ENCODE results near the gene GCAT. TPM values are rescaled to one million over a fixed set of nuclear protein-coding genes. Genes with fewer than 3 reads are reported as not detected.

Gene GCAT
- total RNA-seq, 1 experiment from 2014 or later: 32.3 TPM

DNA sequence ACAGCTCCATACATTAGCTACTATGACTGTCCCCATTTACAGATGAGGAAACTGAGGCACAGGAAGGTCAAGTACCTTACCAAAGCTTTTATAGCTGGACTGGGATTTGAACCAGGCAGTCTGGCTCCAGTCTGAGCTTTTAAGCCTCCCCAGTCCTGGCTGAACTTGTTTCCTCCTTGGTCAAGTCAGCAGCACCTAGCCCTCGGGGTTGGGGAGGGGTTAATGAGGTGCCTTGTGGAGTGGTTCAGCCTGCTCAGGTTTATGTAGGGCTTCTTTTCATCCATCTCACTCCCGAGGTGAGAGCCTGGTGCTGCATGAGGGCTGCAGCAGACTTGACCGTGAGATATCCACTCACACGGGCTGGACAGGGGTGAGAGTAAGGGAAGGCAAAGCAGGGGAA lies 36.7 kb upstream of the GCAT start:
- Histone ChIP-seq H3K4me1 (replicated peaks; ENCODE audit: insufficient read depth) (peaks cover 11% of the 10 kb centered on the region), H3K36me3 (ENCODE audit: low read depth) (peaks cover 30% of the 10 kb centered on the region), H4K20me1 (ENCODE audit: insufficient read depth) (no peaks in the 10 kb centered on the region), H2AFZ (no peak overlapping the region), H3K9me2 (ENCODE audit: insufficient read depth) (no peaks in the 10 kb centered on the region), H3K27me3 (ENCODE audit: insufficient read depth, low read depth) (no peaks in the 10 kb centered on the region), H3K4me2 (no peak overlapping the region), H3F3A (ENCODE audit: insufficient read depth, low read depth) (peaks cover 52% of the 10 kb centered on the region), H3K4me3 (no peak overlapping the region), H3K9me3 (ENCODE audit: insufficient read depth, low read depth) (no peaks in the 10 kb centered on the region), H3K27ac (no peak overlapping the region), H3K79me2 (ENCODE audit: low read depth) (no peaks in the 10 kb centered on the region)
- intact Hi-C loops (cut with micrococcal nuclease; ENCODE audit: unreplicated experiment): no loop called here
- no TSS peak for BruUV-seq (replicated peaks)
- CTCF ChIA-PET: no interaction called here
- POLR2A ChIA-PET (ENCODE audit: unreplicated experiment): interaction anchor here (0.6 kb wide), 1 partner anchor 79 kb away, joined by 4 read pairs; no protein-coding TSS in a partner anchor
- TF ChIP-seq, protein P1, sequence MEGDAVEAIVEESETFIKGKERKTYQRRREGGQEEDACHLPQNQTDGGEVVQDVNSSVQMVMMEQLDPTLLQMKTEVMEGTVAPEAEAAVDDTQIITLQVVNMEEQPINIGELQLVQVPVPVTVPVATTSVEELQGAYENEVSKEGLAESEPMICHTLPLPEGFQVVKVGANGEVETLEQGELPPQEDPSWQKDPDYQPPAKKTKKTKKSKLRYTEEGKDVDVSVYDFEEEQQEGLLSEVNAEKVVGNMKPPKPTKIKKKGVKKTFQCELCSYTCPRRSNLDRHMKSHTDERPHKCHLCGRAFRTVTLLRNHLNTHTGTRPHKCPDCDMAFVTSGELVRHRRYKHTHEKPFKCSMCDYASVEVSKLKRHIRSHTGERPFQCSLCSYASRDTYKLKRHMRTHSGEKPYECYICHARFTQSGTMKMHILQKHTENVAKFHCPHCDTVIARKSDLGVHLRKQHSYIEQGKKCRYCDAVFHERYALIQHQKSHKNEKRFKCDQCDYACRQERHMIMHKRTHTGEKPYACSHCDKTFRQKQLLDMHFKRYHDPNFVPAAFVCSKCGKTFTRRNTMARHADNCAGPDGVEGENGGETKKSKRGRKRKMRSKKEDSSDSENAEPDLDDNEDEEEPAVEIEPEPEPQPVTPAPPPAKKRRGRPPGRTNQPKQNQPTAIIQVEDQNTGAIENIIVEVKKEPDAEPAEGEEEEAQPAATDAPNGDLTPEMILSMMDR (conservative IDR thresholded peaks at IDR 0.05): no peak
- no peak for TF ChIP-seq EZH2 (IDR thresholded peaks at IDR 0.05; ENCODE audit: low read depth)
- DNase-seq: peak in 1 of 2 experiments; percentile 29

DNA sequence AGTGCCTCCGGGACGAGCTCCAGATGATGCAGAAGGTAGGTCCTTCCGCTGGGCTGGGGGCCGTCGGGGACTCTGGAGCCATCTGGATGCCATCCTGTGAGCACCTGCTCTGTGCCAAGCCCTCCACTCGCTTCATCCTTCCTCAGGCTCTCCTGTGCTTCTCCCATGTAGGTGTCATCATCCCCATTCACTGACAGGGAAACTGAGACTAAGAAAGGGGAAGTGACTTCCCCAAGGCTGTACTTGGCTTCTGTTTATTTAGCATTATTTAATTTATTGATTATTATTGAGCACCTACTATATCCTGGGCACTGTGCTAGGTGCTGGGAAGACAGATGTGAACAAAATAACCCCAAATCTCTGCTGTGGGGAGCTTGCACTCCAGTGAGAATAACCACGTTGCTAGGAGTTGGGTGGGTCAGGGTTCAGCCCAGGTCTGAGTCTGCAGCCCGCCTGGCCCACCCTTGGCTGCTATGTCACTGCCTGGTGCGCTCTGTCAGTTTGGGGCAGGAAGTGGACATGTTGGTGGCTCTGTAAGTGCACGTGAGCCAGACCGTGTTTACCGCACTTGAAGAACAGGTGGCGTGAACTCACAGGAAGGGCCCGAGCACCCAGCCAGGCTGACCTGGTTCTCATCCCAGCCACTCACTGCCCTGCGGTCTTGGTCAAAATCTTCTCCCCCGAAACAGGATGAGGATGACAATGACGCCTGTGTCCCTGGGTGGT lies 35.9 kb upstream of the GCAT start:
- no peak overlapping the region for H3K4me3 ChIP-seq
- no peak for DNase-seq
- peaks cover 30% of the 10 kb centered on the region for H3K36me3 ChIP-seq (ENCODE audit: low read depth)
- peaks cover 54% of the 10 kb centered on the region for H3F3A ChIP-seq (ENCODE audit: insufficient read depth, low read depth)
- H3K27ac ChIP-seq: no peak overlapping the region
- H4K20me1 ChIP-seq (ENCODE audit: insufficient read depth): no peaks in the 10 kb centered on the region
- peaks cover 19% of the 10 kb centered on the region for H3K4me1 ChIP-seq (replicated peaks; ENCODE audit: insufficient read depth)
- no peak overlapping the region for H3K4me2 ChIP-seq
- no peaks in the 10 kb centered on the region for H3K9me2 ChIP-seq (ENCODE audit: insufficient read depth)
- BruUV-seq (replicated peaks): no TSS peak
- H3K9me3 ChIP-seq (ENCODE audit: insufficient read depth, low read depth): no peaks in the 10 kb centered on the region
- ChIA-PET POLR2A (ENCODE audit: unreplicated experiment) (no interaction called here), CTCF (no interaction called here)
- TF ChIP-seq, protein P1 (conservative IDR thresholded peaks at IDR 0.05): no peak
- TF ChIP-seq EZH2 (IDR thresholded peaks at IDR 0.05; ENCODE audit: low read depth): no peak
- no peak overlapping the region for H2AFZ ChIP-seq
- no peaks in the 10 kb centered on the region for H3K27me3 ChIP-seq (ENCODE audit: insufficient read depth, low read depth)
- no peaks in the 10 kb centered on the region for H3K79me2 ChIP-seq (ENCODE audit: low read depth)
- intact Hi-C loops (cut with micrococcal nuclease; ENCODE audit: unreplicated experiment): no loop called here

DNA sequence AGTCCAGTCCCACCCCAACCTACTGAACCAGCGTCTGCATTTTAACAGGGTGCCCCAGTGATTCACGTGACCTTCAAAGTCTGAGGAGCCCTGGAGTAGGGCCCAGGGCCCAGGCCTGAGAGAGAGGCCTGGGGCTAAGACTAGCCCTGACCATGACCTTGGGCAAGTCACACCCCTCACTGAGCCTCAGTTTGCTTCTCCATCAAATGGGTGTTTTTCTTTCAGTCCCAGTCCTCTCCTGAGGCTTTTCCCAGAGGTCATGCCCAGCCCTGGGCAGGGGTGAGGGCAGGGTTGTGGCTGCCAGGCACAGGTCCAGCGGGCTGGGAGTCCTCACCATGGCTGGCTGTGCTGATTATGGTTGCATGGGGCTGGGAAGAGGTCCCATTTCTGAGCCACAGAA lies 33.0 kb upstream of the GCAT start:
- Histone ChIP-seq H3K9me2 (ENCODE audit: insufficient read depth) (no peaks in the 10 kb centered on the region), H2AFZ (no peak overlapping the region), H3K36me3 (ENCODE audit: low read depth) (peaks cover 13% of the 10 kb centered on the region), H3K4me2 (no peak overlapping the region), H3K27me3 (ENCODE audit: insufficient read depth, low read depth) (no peaks in the 10 kb centered on the region), H3K79me2 (ENCODE audit: low read depth) (no peaks in the 10 kb centered on the region), H3F3A (ENCODE audit: insufficient read depth, low read depth) (peaks cover 67% of the 10 kb centered on the region), H3K27ac (peak overlapping the region; percentile 91; the same call in 1 of the 2 replicates), H3K4me3 (no peak overlapping the region), H4K20me1 (ENCODE audit: insufficient read depth) (no peaks in the 10 kb centered on the region), H3K9me3 (ENCODE audit: insufficient read depth, low read depth) (no peaks in the 10 kb centered on the region), H3K4me1 (replicated peaks; ENCODE audit: insufficient read depth) (peaks cover 26% of the 10 kb centered on the region)
- intact Hi-C loops (cut with micrococcal nuclease; ENCODE audit: unreplicated experiment): no loop called here
- ChIA-PET POLR2A (ENCODE audit: unreplicated experiment) (no interaction called here), CTCF (no interaction called here)
- DNase-seq: no peak
- no TSS peak for BruUV-seq (replicated peaks)
- TF ChIP-seq, protein P1 (conservative IDR thresholded peaks at IDR 0.05): no peak
- no peak for TF ChIP-seq EZH2 (IDR thresholded peaks at IDR 0.05; ENCODE audit: low read depth)

All from PC-9 (cell line).